Type B pancreatic cell (in vitro differentiated cells): ENCODE measurements around the gene RGS1. TPM values are rescaled to one million over a fixed set of nuclear protein-coding genes. Genes with fewer than 3 reads are reported as not detected.

Source experiments
- DNase-seq: peaks from one replicate; pipeline ENCODE4 v3.0.0; 2021; ENCODE audit warnings: mixed read lengths; ENCODE audit not compliant: unreplicated experiment; ENCODE audit errors: extremely low spot score
- H3K27ac Mint-ChIP-seq: 2 replicates; pipeline ENCODE4 v1.8.0; 2021; ENCODE audit warnings: mild to moderate bottlenecking, mixed read lengths
- H3K27me3 Mint-ChIP-seq: 2 replicates; pipeline ENCODE4 v1.8.0; 2021; ENCODE audit warnings: mixed read lengths
- H3K36me3 Mint-ChIP-seq: 2 replicates; pipeline ENCODE4 v1.8.0; 2021; ENCODE audit warnings: mixed read lengths
- H3K4me1 Mint-ChIP-seq: one replicate; pipeline ENCODE4 v1.8.0; 2021; ENCODE audit warnings: mixed read lengths; ENCODE audit not compliant: unreplicated experiment
- H3K4me3 Mint-ChIP-seq: 2 replicates; pipeline ENCODE4 v1.8.0; 2021; ENCODE audit warnings: mild to moderate bottlenecking, mixed read lengths
- H3K9me3 Mint-ChIP-seq: 2 replicates; pipeline ENCODE4 v1.8.0; 2021; ENCODE audit warnings: mixed read lengths
- total RNA-seq: library from RNA; stranded (reverse); gene quantifications from 2 replicates; pipeline ENCODE4 v1.2.1, GENCODE V29; 2021; ENCODE audit warnings: low replicate concordance
- TF ChIP-seq, protein P1 (sequence below): fragments of 200-600 bp; sonication (generic); conservative IDR thresholded peaks from 2 replicates; pipeline ENCODE4 v1.5.0; 2021; ENCODE audit warnings: antibody characterized with exemption, mild to moderate bottlenecking

Gene RGS1
- total RNA-seq, 1 donor from 2014 or later, result 1.1 TPM

DNA sequence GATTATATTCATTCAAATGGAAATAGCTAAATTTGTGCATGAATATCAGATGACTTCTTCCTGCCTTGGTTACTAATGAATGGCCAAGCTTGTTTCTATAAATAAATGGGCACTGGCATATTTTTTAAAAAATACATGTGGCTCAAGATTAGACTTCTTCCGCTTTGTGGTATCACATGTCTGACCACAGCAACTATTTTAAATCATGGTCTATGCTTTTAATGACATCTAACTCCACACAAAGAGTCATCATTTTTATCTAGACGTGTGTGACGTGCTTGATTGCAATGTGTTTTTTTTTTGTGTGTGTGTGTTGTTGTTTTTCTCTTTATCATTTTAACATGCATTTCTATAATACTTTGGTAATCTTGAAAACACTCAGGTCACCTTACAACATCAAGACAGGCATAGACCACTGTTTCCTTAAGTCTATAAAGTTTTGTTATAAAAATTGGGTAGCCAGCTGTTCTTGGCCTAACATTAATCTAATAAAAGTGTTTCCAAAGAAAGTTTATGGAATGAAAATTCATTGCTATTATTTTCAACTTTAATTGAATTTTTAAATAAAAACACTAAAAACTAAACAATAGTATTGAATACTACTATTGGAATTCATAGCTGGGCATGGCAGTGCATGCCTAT is 29.5 kb downstream of the RGS1 start:
- no peaks in the 10 kb centered on the region for H3K9me3 Mint-ChIP-seq
- DNase-seq, result no peak
- no peaks in the 10 kb centered on the region for H3K27me3 Mint-ChIP-seq
- H3K27ac Mint-ChIP-seq, result no peak overlapping the region
- H3K4me3 Mint-ChIP-seq, result no peak overlapping the region
- peaks cover 4% of the 10 kb centered on the region for H3K4me1 Mint-ChIP-seq
- H3K36me3 Mint-ChIP-seq, result no peaks in the 10 kb centered on the region
- TF ChIP-seq, protein P1, sequence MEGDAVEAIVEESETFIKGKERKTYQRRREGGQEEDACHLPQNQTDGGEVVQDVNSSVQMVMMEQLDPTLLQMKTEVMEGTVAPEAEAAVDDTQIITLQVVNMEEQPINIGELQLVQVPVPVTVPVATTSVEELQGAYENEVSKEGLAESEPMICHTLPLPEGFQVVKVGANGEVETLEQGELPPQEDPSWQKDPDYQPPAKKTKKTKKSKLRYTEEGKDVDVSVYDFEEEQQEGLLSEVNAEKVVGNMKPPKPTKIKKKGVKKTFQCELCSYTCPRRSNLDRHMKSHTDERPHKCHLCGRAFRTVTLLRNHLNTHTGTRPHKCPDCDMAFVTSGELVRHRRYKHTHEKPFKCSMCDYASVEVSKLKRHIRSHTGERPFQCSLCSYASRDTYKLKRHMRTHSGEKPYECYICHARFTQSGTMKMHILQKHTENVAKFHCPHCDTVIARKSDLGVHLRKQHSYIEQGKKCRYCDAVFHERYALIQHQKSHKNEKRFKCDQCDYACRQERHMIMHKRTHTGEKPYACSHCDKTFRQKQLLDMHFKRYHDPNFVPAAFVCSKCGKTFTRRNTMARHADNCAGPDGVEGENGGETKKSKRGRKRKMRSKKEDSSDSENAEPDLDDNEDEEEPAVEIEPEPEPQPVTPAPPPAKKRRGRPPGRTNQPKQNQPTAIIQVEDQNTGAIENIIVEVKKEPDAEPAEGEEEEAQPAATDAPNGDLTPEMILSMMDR, result no peak

DNA sequence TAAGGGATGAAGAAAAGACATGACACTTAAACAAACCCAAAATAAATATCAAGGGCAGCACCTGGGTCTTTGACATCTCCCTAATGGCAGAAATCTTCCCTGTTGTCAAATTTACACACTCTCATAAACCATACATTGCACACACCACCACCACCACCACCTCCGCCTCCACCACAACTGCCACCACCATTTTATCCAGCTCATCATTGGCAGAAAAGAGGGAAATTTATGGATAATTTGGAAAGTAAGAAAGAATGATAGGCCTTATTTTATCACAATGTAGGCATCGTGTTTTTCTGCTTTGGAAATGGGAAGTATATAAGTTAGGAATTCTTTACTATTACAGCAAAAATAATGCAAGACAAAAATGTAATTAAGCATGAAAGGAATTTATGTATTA is 33.1 kb downstream of the RGS1 start:
- no peak overlapping the region for H3K27ac Mint-ChIP-seq
- H3K27me3 Mint-ChIP-seq, result no peaks in the 10 kb centered on the region
- DNase-seq, result no peak
- no peaks in the 10 kb centered on the region for H3K36me3 Mint-ChIP-seq
- H3K4me3 Mint-ChIP-seq, result no peak overlapping the region
- TF ChIP-seq, protein P1, result no peak
- H3K9me3 Mint-ChIP-seq, result no peaks in the 10 kb centered on the region
- H3K4me1 Mint-ChIP-seq, result peaks cover 4% of the 10 kb centered on the region

DNA sequence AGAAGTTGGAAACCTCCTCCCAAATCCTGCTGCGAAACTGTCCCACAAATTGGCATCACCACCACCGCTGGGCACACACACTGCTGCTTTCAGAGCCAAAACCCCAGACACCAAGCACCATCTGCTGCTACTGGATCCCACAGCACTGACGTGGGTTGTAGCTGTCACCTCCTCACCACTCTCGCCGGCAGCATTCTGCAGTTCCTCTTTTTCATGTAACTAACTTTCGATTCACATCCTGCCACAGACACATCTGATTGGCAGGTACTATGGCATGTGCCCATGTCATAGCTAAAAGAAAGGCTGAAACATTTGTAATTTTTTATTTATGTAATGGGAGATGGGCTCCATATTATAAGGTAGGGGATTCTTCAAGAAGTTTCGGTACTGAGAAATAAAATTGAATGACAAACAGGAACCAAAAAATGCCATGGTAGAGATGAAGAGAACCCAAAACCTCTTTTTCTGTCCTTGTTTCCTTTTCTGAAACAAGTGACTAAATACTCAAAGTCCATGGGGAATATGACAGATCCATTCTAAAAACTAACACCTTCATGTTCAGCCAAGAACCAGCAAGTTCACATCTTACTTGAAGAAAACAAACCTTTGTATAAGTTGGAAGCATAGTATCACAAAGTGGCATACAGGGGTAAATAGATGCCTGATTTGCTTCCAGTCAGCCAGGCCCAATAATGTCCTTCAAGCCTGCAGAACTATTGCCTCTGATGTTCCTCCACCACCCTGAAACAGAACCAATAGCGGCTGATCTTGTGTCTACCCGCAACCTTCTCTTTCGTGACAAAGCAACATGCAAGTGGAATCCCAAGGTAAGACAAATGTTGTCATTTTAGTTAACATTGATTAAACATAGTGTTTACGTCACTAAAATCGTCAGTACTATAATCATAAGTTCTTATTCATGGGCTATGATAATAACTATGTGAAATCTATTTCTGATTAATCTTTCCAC is 33.8 kb downstream of the RGS1 start:
- DNase-seq, result no peak
- TF ChIP-seq, protein P1, result no peak
- Mint-ChIP-seq H3K9me3 (no peaks in the 10 kb centered on the region), H3K4me3 (no peak overlapping the region), H3K4me1 (peaks cover 4% of the 10 kb centered on the region), H3K27me3 (no peaks in the 10 kb centered on the region), H3K36me3 (no peaks in the 10 kb centered on the region), H3K27ac (no peak overlapping the region)

DNA sequence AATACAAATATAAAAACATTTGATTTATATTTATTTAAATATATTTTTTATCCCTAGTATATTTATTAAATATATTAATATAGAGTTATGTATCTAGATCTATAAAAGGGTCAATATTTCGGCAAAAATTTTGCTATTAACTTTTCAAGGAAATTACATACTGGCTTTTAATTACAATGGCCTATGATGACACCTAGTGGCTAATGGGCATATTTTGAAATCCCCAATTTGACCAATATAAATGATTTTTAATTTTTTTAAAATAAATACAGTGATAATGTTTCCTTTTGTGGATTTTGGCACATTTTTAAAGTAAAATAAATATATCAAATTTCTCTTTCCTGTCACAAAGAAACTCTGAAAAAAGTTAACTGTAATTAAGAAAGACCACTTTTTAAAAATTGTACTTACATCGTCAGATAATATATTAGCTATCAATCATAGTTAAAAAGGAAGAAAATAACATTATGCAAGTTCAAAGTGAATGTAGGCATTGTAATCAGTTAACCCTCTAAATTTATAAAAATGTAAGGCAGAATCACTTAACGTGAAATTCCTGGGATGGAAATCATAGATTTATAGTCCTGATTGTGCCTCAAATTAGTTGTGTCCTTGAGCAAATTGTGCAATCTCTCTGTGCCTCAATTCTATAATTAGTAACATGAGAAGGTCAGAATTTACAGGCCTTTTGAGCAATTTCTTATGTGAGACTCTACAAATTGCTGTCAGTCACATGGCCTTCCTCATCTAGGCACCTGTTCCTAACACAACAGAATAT is 34.7 kb downstream of the RGS1 start:
- DNase-seq, result no peak
- H3K27me3 Mint-ChIP-seq, result no peaks in the 10 kb centered on the region
- H3K4me1 Mint-ChIP-seq, result peaks cover 4% of the 10 kb centered on the region
- no peaks in the 10 kb centered on the region for H3K36me3 Mint-ChIP-seq
- no peaks in the 10 kb centered on the region for H3K9me3 Mint-ChIP-seq
- TF ChIP-seq, protein P1, result peak; percentile 85
- no peak overlapping the region for H3K4me3 Mint-ChIP-seq
- no peak overlapping the region for H3K27ac Mint-ChIP-seq

DNA sequence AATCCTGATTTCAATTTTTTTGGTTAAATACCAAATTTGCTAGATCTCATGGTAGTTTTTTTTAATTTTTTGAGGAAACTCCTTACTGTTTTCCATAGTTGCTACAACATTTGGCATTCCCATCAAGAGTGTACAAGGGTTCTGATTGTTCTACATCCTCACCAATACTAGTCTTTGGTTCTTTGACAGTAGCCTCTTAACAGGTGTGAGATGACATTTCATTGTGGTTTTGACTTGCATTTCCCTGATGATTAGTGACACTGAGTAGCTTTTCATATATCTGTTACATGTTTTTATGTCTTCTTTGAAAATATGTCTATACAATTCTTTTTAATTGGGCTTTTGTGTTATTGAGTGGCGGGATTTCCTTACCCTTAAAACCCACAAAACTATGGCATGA is 39.5 kb downstream of the RGS1 start:
- H3K4me1 Mint-ChIP-seq, result no peaks in the 10 kb centered on the region
- H3K9me3 Mint-ChIP-seq, result no peaks in the 10 kb centered on the region
- H3K27ac Mint-ChIP-seq, result no peak overlapping the region
- DNase-seq, result no peak
- H3K36me3 Mint-ChIP-seq, result no peaks in the 10 kb centered on the region
- H3K4me3 Mint-ChIP-seq, result no peak overlapping the region
- TF ChIP-seq, protein P1, result no peak
- no peaks in the 10 kb centered on the region for H3K27me3 Mint-ChIP-seq
